ENCODE measurements around the gene USP48. TPM values are rescaled to one million over a fixed set of nuclear protein-coding genes. Genes with fewer than 3 reads are reported as not detected.

USP48 gene
- total RNA-seq, result 10 to 100 TPM; 23.5 to 51.9 (median 39.7) TPM

- Histone ChIP-seq H3K27me3 (no peaks in the 10 kb centered on the region), H3K4me3 (peak within 1 kb of the TSS; percentile 67 to 93 (median 86)), H3K36me3 (no peaks in the 10 kb centered on the region), H3K4me1 (peaks cover 16 to 47% (median 23%) of the 10 kb centered on the region in 3 donors), H3K27ac (peak within 1 kb of the TSS; percentile 99 to 100 (median 100)), H3K9me3 (no peaks in the 10 kb centered on the region)
- peak; percentile 86 for DNase-seq
- intact Hi-C loops (cut with DNase I), result no loop called here
- 0% methylated on average over 6 to 21 of the region's 82 CpGs for WGBS, 2 donors
- TF ChIP-seq POLR2A (IDR thresholded peaks at IDR 0.05) (peak; percentile 4 to 98 (median 84)), CTCF (IDR thresholded peaks at IDR 0.05) (no peak)
Measured at GRCh38 chr1:21782868-21783678, at the start of gene USP48. Gene USP48, minus strand, starts transcription at chr1:21783149. Its CDS starts 192 bp downstream, at chr1:21782957.

GRCh38 chr1:21831454-21831970, 48.6 kb upstream of the USP48 start:
- intact Hi-C loops (cut with DNase I), result no loop called here
- no peaks in the 10 kb centered on the region for H3K27me3 ChIP-seq
- no peak overlapping the region for H3K27ac ChIP-seq
- peaks cover 0 to 14% (median 0%) of the 10 kb centered on the region in 3 donors for H3K9me3 ChIP-seq
- peaks cover 57 to 100% (median 82%) of the 10 kb centered on the region in 3 donors for H3K36me3 ChIP-seq
- WGBS, 2 donors, result 69 to 78% methylated on average over 8 to 12 of the region's 14 CpGs
- DNase-seq, result no peak
- H3K4me3 ChIP-seq, result no peak overlapping the region
- H3K4me1 ChIP-seq, result no peaks in the 10 kb centered on the region
- TF ChIP-seq CTCF (IDR thresholded peaks at IDR 0.05) (no peak), POLR2A (IDR thresholded peaks at IDR 0.05) (no peak)

GRCh38 chr1:21830792-21831453, 48.0 kb upstream of the USP48 start:
- TF ChIP-seq CTCF (IDR thresholded peaks at IDR 0.05) (no peak), POLR2A (IDR thresholded peaks at IDR 0.05) (no peak)
- H3K27ac ChIP-seq, result no peak overlapping the region
- peaks cover 0 to 5% (median 0%) of the 10 kb centered on the region in 3 donors for H3K4me1 ChIP-seq
- intact Hi-C loops (cut with DNase I), result no loop called here
- DNase-seq, result no peak
- H3K9me3 ChIP-seq, result peaks cover 0 to 14% (median 0%) of the 10 kb centered on the region in 3 donors
- WGBS, 2 donors, result 89 to 94% methylated on average over 13 to 21 of the region's 23 CpGs
- peaks cover 52 to 100% (median 81%) of the 10 kb centered on the region in 3 donors for H3K36me3 ChIP-seq
- H3K4me3 ChIP-seq, result no peak overlapping the region
- no peaks in the 10 kb centered on the region for H3K27me3 ChIP-seq

GRCh38 chr1:21829294-21829693, 46.3 kb upstream of the USP48 start:
- Histone ChIP-seq H3K27me3 (no peaks in the 10 kb centered on the region), H3K36me3 (peaks cover 44 to 100% (median 69%) of the 10 kb centered on the region in 3 donors), H3K4me1 (peaks cover 0 to 5% (median 0%) of the 10 kb centered on the region in 3 donors), H3K27ac (no peak overlapping the region), H3K9me3 (peaks cover 0 to 4% (median 0%) of the 10 kb centered on the region in 3 donors), H3K4me3 (no peak overlapping the region)
- TF ChIP-seq POLR2A (IDR thresholded peaks at IDR 0.05) (no peak), CTCF (IDR thresholded peaks at IDR 0.05) (no peak)
- intact Hi-C loops (cut with DNase I), result no loop called here
- no peak for DNase-seq
- WGBS, 2 donors, result 93 to 100% methylated on average over 3 to 7 of the region's 17 CpGs

All from esophagus squamous epithelium (tissue), 5 donors.